ENCODE results near the gene PAPPA. TPM values are rescaled to one million over a fixed set of nuclear protein-coding genes. Genes with fewer than 3 reads are reported as not detected.

The PAPPA gene
- total RNA-seq, 1 experiment from 2014 or later: 1.9 TPM

DNA sequence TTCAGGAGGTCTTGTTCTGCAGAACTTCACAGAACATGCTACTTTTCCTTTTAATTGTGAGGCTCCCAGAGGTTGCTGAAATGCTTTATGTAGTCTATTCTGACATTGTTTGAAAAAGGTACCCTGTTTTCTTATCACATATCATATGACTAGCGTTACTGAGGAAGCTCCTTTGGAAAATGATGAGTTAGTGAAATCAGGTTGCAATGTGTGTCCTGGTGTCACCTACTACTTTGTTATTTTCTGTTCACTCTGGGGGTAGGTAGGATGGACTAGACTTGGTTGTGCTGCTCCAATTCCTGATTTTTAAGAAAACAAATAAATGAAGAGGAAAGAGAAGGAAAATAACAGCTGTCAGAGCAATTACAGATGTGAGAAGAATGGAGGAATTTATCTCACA lies 93.7 kb downstream of the PAPPA start:
- in situ Hi-C loops (cut with HindIII; ENCODE audit: low pct_unique_long_range_greater_than_20kb, low sequenced_read_pairs): no loop called here
- DNase-seq (ENCODE audit: low read depth): no peak

DNA sequence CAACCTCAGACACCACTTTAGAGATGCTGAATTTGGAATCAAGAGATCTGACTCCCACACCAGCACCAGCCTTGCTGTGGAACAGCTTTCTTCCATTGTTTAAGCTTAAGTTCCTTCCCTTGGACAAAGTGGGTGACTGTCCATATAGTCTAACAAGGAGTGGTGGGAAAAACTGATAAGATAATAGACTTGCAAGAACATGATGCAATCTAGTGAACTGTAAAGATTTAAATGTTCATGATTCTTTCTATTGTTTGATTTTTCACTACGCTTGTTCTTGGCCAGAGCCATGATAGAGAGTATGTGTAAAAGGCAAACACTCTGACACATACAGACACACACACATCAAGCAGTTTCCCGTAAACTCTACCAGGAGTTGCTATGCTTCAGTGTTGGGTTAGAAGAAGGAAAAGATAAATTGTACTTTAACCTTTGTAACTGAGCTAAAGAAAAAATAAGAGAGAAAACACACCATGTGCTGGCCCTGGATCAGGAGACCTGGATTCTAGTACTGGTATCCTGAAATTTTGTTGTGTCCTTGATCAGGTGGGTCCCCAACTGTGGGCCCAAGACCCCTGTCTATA lies 94.3 kb downstream of the PAPPA start:
- DNase-seq (ENCODE audit: low read depth): no peak
- in situ Hi-C loops (cut with HindIII; ENCODE audit: low pct_unique_long_range_greater_than_20kb, low sequenced_read_pairs): no loop called here

DNA sequence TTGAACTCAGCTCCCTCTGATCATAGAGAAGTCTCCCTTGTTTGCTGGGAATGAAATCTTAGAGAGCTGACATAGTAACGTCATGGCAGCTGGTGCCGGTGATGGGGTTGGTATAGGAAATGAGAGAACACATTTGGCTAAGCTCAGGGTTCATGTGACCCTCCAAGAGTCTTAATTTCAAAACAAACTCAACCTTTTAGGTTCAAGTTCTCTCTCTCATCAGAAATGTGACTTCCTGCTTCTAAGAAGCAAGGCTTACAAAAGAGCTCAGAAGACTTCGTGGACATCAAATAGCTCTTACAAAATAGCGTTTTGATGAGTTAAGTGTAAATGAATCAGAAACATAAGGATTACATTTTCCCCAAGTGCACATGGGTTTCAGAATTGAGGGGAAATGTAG lies 97.3 kb downstream of the PAPPA start:
- in situ Hi-C loops (cut with HindIII; ENCODE audit: low pct_unique_long_range_greater_than_20kb, low sequenced_read_pairs): no loop called here
- DNase-seq (ENCODE audit: low read depth): no peak

DNA sequence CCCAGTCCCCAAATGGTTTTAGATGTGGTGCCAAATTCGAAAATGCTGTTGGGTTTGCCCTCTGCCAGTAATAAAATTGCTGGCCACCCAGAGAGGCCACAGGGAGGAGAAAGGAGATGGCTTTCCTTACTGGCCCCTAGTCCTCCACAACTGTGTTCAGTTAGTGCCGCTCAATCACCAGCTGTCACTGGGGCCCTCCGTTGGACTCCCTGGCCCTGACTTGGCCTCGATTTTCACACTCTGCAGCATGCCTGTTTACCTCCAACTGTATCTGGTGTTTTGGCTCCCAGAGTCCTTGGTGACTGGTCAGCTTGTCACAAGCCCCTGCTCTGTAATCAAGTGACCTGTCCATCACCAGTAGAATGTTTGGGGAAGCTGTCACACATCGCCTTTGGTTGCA lies 97.8 kb downstream of the PAPPA start:
- in situ Hi-C loops (cut with HindIII; ENCODE audit: low pct_unique_long_range_greater_than_20kb, low sequenced_read_pairs): no loop called here
- no peak for DNase-seq (ENCODE audit: low read depth)

DNA sequence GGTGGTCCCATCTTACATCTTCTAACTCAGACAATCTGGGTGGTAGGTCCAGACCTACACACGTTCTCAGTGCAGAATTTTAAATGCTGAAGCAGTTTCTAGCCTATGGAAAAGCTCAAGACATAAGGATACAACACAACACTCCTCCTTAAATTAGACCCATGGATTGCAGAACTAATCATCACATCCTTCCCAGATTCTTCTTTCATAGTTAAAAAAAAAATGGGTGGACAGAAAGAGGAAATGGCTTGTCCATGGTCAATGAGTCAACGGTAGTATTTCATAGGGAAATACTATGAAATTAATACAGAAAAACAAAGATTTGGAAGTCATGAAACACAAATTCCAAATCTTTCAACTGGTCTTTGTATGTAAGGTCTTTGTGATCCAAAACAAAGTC lies 106.9 kb downstream of the PAPPA start:
- DNase-seq (ENCODE audit: low read depth): no peak
- in situ Hi-C loops (cut with HindIII; ENCODE audit: low pct_unique_long_range_greater_than_20kb, low sequenced_read_pairs): no loop called here

DNA sequence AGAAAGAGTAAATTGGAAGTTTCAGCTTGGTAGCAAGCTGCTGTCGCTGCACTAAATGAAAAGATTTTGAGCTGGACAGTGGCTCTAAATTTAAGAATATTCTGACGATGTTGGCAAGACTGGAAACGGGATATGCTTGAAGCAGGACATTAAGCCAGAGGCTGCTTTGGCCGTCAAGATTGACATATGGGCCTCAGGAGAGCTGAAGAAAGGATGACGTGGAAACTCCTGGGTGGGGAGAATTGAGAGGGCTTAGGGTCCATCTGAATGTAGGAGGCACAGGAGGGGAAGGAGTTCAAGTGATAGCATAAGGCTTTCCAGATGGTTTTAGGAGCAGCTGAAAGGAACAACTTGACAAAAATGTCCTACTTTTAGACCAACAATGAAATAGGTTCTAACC lies 108.9 kb downstream of the PAPPA start:
- no peak for DNase-seq (ENCODE audit: low read depth)
- in situ Hi-C loops (cut with HindIII; ENCODE audit: low pct_unique_long_range_greater_than_20kb, low sequenced_read_pairs): no loop called here

DNA sequence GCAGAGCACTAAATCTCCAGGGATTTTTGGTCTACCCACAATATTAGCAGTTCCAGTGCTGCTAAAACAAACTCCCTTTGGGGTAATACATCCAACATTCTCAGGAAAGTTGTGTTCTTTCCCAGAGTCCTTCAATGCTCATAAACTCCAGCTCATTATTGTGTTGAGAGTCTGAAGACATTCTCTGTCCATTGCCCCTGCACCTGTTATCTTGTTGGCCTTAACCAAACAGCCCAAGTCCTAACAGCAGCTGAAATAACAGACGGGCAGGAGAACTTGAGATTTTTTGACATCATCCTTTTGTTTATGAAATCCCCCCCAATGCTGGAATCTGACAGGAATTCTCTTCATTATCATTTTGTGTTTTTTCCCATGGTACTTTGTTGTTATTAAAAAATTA lies 110.8 kb downstream of the PAPPA start:
- DNase-seq (ENCODE audit: low read depth): no peak
- in situ Hi-C loops (cut with HindIII; ENCODE audit: low pct_unique_long_range_greater_than_20kb, low sequenced_read_pairs): no loop called here

DNA sequence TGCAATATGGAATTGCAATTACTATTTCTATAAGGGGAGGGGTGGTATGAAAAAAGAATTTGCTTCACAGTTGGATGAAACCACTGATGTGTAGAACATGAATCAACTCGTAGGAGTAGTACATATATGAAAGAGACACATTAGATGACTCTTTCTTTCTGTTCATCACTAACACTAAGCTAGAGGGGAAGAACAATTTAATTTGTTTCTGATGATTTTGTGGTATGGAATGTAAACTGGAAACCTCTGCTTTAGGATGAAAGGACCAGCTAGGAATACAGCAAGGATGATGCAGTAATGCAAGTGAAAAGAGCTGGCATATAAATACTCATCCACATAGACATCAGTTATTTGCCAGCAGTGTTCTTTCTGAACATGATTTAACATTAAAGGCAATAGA lies 113.4 kb downstream of the PAPPA start:
- no peak for DNase-seq (ENCODE audit: low read depth)
- in situ Hi-C loops (cut with HindIII; ENCODE audit: low pct_unique_long_range_greater_than_20kb, low sequenced_read_pairs): no loop called here

DNA sequence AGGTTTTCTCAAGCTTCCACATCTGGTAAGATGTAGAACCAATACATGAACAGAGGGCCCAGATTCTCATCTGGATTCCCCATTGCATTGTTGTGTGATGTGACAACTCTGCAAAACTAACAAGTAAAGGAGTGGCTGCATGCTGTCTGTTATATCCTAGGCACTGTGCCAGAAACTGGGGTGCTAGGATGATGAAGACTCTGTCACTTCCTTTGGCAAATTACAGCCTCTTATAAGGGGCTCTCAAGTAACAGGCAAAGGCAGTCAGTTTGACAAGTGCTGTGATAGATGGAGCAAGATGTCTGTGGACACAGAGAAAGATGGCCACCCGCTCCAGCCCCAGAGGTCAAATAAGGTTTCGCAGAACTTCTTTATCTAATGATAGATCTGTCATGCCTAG lies 115.7 kb downstream of the PAPPA start:
- no peak for DNase-seq (ENCODE audit: low read depth)
- in situ Hi-C loops (cut with HindIII; ENCODE audit: low pct_unique_long_range_greater_than_20kb, low sequenced_read_pairs): no loop called here

DNA sequence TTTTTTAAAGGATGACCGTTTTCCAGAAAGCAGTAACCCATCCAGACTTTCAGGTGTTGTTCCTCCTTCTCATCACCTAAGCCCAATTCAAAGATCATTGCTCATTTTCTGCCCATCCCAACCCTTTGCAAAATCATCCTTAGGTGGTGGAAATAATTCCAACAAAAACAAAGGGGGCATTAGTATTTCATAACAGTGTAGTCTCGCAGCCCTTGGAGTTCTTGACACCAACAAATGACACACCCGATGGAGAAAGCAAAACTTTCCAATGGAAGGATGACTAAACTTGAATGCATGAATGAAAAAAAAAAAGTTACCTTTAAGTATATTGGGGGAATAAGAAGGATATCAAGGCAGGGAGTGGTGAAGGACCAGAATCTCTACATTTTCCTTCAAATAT lies 117.0 kb downstream of the PAPPA start:
- in situ Hi-C loops (cut with HindIII; ENCODE audit: low pct_unique_long_range_greater_than_20kb, low sequenced_read_pairs): no loop called here

DNA sequence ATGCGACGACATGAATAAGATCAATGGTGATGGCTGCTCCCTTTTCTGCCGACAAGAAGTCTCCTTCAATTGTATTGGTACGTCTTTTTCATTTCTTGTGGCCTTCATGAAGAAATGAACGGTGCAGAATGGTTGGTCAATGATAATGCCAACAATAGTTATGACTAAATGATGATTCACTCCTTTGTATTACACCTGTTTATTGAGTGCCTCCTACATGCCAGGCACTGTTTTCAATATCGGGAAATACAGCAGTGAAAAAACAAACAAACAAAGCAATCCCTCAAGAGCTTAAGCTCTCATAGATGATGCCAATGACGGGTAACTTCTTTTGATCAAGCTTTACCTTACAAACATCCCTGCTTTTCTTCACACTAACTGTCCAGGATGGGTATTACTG lies 117.7 kb downstream of the PAPPA start:
- in situ Hi-C loops (cut with HindIII; ENCODE audit: low pct_unique_long_range_greater_than_20kb, low sequenced_read_pairs): no loop called here
- no peak for DNase-seq (ENCODE audit: low read depth)

More for the DNA sequence above, 117.0 kb downstream of the PAPPA start:
- DNase-seq (ENCODE audit: low read depth): no peak

DNA sequence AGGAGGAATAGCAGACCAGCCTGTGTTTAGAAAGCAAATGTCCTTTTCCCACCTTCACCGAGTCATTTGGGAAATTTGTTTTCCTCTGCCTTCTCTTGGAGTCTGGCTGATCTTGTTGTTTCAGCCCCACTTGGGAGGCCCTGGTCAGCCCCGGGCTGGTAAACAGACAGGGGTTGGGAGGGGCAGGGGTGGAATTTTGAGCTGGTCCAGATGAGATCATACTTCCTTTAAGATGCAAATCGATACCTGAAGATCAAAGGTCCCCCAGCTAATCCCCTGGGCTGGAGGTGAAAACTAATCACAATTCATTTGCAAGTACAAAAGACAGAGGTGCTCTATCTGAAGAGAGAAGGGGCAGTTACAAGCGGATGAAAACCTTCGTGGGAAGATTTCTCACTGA lies 118.4 kb downstream of the PAPPA start:
- in situ Hi-C loops (cut with HindIII; ENCODE audit: low pct_unique_long_range_greater_than_20kb, low sequenced_read_pairs): no loop called here

DNA sequence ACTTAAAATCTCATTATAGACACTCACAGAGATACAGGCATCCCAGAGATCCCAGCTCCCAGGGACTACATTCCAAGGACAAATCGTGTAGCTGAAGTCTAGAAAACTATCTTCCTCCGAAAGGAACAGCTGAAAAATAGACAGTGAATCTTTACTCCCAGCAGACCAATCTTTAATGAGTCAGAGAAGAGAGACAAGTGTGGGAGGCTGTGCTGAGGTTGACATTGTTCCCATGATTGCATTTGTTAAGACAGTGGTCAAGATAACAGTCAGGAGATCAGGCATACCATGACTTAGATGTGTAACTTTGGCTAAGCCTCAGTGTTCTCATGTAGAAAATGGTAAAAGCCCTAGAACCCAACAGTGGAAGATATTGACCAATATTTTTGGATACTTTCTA lies 120.7 kb downstream of the PAPPA start:
- no peak for DNase-seq (ENCODE audit: low read depth)
- in situ Hi-C loops (cut with HindIII; ENCODE audit: low pct_unique_long_range_greater_than_20kb, low sequenced_read_pairs): no loop called here

More for the DNA sequence above, 118.4 kb downstream of the PAPPA start:
- DNase-seq (ENCODE audit: low read depth): no peak

DNA sequence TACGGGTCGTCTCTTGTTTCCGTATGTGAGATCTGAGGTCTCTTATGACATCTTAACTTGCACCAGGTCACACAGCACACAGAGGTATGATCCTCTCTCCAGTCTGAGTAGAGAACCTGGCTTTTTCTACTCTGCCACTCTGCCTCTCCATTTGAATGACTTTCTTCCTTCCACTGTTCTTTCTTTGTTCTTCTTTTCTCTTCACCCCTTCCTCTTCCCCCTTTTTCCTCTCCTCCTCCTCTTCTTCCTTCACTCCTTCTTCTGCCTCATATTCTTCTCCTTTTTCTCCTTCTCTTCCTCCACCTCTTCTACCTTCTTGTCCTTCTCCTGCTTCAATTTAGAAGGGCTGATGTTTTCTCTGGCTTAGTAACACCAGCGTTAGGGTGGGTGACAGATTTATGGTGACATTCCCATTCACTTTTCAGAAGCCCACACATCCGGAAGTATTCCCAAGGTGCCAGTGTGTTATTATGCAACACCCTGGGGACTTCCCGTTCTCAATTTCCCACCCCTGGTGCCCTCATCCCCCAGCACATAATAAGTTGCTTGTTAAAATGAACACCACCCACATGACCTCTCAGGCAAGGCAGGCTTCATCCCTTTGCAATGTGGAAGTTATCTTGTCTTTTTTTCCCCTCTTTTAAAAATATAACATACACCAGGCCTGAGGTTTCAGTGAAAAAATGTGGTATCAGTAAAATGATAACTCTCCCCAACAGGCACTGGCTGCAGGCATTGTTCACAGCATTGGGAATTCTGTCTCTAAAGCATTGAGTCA lies 122.0 kb downstream of the PAPPA start:
- in situ Hi-C loops (cut with HindIII; ENCODE audit: low pct_unique_long_range_greater_than_20kb, low sequenced_read_pairs): no loop called here
- DNase-seq (ENCODE audit: low read depth): no peak

DNA sequence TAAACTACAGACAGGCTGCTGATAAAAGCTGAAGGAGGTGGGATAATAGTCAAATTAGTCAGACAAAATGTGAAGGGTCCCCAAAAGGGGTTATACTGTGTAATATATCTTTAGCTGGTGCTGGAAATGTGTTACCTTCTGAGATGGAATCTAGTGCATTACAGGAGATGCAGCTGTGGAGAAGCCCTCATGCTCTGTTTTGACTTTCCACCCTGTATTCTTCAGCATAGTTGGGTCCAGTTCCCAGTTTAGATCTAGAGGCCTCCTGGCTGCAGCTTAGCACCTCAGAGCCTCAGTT lies 122.6 kb downstream of the PAPPA start:
- in situ Hi-C loops (cut with HindIII; ENCODE audit: low pct_unique_long_range_greater_than_20kb, low sequenced_read_pairs): no loop called here

DNA sequence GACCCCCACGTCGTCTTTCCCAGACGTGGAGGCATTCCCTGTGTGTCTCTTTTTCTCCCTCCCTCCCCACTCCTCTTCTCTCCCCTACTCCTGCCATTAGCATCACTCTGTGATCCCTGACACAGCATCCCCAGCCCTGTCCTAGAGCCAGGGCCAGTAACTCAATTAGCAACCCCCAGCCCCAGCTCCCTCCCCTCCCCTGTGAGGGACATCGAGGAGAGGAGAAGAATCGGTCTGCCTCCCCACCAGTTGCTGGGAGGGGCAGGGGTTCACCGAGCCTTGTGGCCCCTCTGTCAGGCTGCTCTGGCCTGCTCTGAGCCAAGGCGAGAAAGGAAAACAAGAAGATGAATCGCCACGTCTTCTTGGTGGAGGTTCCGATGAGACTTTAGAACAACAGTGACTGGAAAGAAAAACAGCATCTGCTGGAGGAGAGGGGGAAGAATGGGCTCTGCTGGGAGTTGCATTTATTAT lies 123.1 kb downstream of the PAPPA start:
- in situ Hi-C loops (cut with HindIII; ENCODE audit: low pct_unique_long_range_greater_than_20kb, low sequenced_read_pairs): no loop called here

More for the DNA sequence above, 122.6 kb downstream of the PAPPA start:
- no peak for DNase-seq (ENCODE audit: low read depth)

DNA sequence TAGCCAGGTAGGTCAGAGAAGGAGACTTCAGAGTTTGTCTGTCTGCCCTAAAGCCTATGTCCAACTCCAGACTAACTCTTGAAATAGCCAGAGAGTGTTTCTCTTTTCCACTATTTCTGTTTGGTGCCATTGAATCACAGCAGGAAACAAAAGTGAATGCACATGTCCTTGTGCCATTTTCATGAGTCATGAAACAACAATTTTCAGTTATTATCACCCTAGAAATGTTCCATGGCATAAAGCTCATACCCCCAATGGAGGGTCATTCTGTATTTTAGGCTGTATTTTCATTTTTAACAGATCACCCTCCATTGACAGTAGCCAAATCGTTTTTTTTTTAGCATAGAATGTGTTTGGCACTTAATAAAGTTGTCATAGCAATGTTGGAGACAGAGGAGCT lies 124.7 kb downstream of the PAPPA start:
- no peak for DNase-seq (ENCODE audit: low read depth)
- in situ Hi-C loops (cut with HindIII; ENCODE audit: low pct_unique_long_range_greater_than_20kb, low sequenced_read_pairs): no loop called here

More for the DNA sequence above, 123.1 kb downstream of the PAPPA start:
- no peak for DNase-seq (ENCODE audit: low read depth)

DNA sequence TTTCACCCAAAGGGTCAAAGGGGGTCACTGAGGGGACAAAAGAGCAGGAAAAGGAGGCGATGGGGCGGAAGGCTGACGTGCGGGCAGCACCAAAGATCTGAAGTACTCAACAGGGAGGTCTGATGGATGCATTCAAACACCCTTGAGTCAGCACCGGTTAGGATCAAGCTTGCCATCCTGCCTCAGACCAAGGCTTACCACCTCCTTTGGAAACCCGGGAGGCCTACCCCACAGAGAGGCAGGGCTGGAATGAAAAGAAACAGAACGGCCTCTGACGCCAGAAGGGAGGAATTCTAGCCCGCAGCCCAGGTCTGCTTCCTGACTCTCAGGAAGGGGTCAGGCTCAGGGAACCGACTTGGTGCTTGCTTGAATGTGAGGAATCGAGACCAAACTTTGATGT lies 125.6 kb downstream of the PAPPA start:
- DNase-seq (ENCODE audit: low read depth): no peak
- in situ Hi-C loops (cut with HindIII; ENCODE audit: low pct_unique_long_range_greater_than_20kb, low sequenced_read_pairs): no loop called here

DNA sequence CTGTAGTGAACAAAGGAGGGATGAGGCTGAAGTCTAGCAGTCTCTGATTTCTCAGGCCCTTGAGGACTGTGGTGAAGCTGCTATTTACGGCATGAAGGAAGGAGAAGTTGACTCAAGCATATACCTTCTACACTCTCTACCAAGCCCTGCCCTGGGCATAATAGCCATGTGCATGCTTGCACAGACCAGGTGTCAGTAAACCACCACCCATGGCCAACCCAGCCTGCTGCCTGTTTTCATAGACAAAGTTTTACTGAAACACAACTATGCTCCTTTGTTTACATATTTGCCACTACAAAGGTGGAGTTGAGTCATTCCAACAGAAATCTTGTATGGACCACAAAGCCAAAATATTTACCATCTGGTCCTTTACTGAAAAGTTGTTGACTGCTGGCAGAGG lies 126.9 kb downstream of the PAPPA start:
- no peak for DNase-seq (ENCODE audit: low read depth)
- in situ Hi-C loops (cut with HindIII; ENCODE audit: low pct_unique_long_range_greater_than_20kb, low sequenced_read_pairs): no loop called here

DNA sequence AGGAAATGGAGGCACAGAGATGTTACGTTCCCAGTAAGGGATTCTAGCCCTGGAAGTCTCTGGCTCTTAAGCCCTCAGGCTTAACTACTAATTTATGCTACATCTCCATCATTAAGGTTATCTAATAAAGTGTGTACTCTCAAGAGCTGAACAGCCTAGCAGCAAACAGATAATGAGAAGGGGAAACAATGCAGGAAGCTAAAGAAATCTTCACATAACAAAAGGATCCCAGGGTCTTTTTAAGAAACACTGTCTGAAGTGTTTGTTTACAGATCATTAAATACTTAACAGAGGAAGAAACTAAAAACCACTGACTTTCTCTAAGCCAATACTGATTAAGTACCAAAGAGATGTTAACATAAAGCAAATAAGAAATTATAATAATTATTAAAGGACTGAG lies 129.0 kb downstream of the PAPPA start:
- in situ Hi-C loops (cut with HindIII; ENCODE audit: low pct_unique_long_range_greater_than_20kb, low sequenced_read_pairs): no loop called here
- DNase-seq (ENCODE audit: low read depth): no peak
